Stimulated activated CD4-positive, alpha-beta T cell treated with anti-CD3 and anti-CD28 coated beads, Interleukin-2, amount 100 ng/mL, for 24 hours (primary cell): ENCODE results near the gene DUOX2.
"Not testable (repeated sequence)": the region's sequence is repeated elsewhere in the genome, so short reads cannot be mapped to it uniquely, and the experiment has no call there.

Experiments used
- DNase-seq, 2 donors: peaks; one replicate each; pipeline ENCODE4 v3.0.0-alpha.2; 2020

Gene DUOX2

DNA sequence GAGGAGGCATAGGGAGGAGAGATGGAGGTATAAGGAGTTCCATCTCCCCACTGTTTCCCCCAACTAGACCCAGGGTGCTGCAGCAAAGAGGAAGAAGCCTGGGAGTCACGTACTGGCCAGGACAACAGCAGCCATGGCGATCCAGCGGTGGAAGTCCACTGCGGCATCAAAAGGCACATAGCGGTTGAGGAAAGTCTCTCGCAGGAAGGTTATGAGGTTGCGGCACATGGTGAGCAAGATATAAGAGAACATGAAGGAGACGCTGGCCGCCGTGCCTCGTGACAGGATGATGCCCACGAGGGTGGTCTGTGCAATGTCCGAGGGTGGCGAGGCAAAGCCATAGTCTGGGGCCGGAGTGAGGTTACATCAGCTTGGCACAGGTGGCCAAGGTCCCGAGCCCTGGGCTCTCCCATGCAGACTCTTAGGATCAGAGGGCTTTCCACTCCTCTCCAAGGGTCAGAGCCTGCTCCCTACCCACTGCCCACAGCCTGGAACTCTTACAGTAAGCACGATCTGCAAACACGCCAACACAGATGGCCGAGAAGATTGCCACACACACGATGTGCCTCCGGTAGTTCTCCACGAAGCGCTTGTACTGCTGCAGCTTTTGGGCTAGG lies 14.3 kb downstream of the DUOX2 start:
- no peak for DNase-seq

DNA sequence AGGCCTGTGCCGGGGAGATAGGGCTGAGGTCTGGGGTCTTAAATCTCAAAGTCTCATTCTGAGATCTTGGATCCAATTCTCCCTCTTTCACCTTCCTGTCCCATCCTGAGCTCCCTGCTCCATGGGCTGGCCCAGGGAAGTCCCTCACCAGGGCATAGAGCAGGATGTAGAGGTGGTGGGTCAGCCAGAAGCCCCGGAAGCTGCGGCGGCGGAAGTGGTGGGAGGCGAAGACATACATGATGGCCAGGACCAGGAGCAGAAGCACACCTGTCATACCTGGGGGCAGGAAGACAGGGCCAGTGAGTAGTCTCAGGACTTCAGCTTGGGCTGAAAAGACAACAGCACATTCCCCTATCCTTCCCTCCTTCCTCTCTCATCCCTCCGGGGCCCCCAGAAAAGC lies 16.5 kb downstream of the DUOX2 start:
- no peak for DNase-seq

GRCh38 chr15:45095661-45096060 lies 18.3 kb downstream of the DUOX2 start:
- no peak for DNase-seq

DNA sequence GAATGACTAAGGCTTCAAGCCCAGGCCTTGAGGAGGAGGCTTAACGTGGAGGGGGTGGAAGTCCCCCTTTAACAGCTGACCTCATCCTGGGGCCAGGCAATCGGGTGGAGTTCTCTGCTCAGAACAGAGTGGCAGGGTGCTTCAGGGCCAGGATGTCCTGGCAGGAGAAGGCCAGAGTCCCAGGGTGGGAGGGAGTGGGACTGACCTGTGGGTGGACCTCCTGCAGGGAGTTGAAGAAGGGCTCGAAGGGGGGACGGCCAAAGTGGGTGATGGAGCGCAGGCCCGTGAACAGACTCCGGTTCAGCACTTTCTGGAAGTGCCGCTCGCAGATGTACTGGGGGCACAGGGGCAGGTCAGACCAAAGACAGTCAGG lies 19.6 kb downstream of the DUOX2 start:
- no peak for DNase-seq

DNA sequence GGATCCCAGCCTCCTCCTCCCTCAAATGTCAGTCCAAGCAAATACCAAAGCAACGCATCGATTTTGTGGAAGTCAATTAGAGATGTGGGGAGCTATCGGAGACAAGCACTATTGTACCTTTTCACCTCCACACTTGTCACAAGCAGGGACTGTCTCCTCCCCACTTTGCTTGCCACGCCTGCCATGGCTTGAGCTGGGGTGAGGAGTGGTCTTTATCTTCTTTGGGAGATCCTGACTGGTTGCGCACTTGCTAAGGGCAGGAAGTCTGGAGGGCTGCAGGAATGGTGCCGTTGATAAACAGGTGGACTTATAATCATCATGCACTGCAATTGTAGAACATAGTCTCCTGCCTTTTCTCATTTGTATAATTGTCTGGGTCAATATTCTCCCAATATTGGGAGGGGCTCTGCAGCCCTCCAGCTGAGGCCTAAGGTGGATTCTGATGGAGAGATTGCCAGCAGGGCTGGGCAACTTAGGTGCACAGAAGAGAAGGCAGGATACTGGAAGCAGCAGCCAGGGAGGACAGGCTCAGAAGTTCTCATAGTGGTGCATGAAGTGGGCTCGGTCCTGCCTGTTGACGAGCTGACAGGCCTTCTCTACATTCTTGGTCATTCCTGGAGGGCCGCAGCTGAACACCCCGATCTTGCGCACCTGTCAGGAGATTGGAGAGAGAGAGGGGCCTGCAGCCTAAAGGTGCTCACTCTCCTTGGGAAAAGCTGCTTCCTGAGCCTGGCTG lies 20.2 kb downstream of the DUOX2 start:
- no peak for DNase-seq

DNA sequence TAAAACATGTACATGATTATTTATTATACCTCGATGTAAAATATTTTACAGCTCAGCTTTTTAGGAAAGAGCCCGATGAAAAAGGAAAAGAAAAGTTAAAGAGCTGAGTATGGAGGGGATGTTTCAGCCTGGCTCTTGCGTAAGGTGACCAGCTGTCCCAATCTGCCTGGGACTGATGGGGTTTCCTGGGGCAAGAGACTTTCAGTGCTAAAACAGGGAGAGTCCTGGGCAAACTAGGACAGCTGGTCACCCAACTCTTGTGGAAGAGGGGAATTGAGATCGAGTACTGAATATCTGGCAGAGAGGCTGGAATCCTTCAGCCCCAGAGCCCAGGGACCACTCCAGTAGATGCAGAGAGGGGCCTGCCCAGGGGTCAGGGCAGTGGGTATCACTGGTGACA lies 21.0 kb downstream of the DUOX2 start:
- DNase-seq = no peak

- DNase-seq = no peak
These were observed 22.4 kb downstream of the DUOX2 start for GRCh38 chr15:45091576-45091975.

GRCh38 chr15:45091161-45091560 lies 22.8 kb downstream of the DUOX2 start:
- DNase-seq = no peak

DNA sequence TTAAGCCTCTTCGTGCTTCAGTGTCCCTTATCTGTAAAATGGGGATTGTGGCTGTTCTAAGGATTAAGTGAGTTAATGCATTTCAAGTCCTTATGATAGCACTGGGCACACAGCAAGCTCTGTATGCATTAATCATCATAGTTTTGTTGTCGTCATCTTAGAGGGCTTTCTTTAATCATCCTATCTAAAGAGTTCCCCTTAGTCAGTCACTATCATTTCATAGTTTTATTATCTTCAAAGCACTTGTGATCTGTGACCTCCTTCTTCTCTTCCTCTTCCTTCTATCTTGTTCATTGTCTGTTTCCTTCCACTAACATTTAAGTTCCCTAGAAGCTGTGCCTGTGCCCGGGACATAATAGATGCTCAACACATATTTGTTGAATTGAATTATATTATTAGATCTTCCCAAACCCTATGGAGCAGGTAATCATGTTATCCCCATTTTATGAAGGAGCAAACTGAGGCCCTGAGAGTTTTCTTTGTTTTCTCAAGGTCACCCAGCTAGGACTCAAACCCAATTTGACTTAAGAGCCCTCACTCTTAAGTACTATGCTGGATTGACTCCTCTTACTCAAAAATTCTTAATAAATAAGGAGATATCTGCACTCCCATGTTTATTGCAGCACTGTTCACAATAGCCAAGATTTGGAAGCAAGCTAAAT lies 24.1 kb downstream of the DUOX2 start:
- no peak for DNase-seq

- no peak for DNase-seq
These were observed 24.9 kb downstream of the DUOX2 start for GRCh38 chr15:45088801-45089711.

DNA sequence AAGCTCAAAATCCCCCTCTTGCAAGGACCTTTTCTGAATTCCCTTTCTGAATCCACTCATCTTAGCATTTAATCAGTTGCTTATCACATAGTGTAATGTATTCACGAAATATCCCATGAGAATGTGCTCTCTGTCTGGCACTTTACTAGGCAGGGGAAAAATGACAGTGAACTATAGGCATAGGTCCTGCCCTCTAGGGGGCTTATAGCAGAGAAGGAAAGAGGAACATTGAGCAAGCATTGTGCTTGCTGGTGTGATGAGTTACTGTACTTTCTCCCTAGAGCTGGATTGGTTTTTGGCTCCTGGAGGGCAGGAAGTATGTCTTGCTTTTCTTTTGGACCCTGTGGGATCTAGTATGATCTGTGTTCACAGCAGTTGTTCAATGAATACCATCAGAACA lies 26.5 kb downstream of the DUOX2 start:
- DNase-seq = no peak

DNA sequence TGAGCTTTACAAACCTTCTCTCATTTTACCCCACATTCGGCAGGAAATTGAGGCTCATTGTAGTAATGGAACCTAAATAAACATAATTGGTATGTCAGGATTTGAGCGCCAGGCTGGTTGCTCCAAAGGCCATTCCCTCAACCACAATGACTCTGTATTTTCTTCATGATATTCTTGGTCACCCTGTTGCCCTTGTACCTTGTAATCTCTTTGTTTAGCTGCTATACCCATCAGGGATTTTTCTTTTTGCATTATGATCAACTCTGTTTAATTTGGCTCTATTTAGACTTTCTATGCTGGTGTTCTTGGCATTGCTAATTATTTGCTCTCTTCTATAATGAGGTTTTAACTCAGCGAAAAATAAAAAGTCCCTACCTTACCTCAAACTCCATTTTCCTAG lies 29.8 kb downstream of the DUOX2 start:
- DNase-seq = no peak

DNA sequence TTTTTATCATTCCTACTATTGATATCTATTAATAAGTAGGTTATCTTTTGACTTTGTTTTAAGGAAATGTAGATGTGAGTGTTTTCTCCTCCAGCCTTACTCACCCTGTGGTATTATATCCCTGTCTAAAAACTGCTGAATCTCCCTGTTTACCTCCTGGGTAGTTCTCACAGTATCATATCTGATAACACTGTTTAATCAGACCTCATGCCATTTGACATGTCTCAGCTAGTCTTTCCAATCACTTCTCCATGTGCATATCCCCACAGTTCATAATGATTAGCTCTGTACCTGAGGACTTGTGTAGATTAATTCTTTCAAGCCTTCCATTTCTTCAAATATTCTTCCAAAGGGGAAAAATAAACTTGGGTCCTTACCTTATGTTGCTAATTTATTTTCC lies 30.7 kb downstream of the DUOX2 start:
- no peak for DNase-seq

- not testable (repeated sequence) for DNase-seq
These were observed 31.6 kb downstream of the DUOX2 start for GRCh38 chr15:45082412-45082811.

- DNase-seq = not testable (repeated sequence)
These were observed 33.4 kb downstream of the DUOX2 start for GRCh38 chr15:45080593-45080992.

DNA sequence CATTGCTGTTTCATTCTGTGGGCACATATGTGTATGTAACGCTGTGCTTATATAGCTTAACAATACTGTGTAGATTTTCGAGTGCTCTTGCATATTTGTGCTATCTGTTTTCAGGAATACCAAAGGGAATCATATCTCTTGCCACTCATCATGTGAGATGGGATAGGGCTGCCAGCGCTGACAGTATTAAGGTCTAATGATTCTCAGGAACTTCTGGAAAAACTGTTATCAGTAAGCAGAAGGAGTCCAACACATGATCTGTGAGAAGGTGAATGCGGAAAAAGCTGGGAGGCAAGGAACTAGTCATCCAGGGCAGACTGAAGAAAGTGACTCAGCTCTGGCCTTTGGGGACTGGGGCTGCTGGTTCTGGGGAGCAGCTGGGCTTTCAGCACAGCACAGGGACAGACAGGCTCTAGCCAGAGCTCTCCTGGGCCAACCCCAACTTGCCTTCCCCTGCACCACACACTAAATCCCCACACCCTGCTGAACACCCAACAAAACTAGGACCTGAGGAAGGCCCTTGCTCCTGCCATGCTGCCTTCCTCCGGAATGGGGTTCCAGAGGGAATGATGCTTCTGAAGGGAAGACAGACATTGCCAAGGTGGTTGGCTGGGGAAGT lies 34.2 kb downstream of the DUOX2 start:
- DNase-seq = not testable (repeated sequence)

DNA sequence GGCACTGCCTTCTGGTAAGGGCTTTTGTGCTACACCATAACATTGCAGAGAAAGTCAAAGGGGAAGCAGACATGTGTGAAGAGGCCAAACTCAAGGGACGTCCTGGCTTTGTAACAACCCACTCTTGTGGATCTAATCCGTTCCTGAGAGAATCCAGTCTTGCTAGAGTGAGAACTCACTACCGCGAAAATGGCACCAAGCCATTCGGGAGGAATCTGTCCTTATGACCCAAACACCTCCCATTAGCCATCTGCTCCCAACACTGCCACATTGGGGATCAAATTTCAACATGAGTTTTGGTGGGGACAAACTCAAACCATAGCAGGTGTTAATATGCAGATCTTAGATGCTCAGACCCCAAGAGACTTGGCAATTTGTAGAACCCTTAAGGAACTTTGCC lies 34.8 kb downstream of the DUOX2 start:
- DNase-seq = not testable (repeated sequence)

GRCh38 chr15:45077391-45077790 lies 36.6 kb downstream of the DUOX2 start:
- DNase-seq = not testable (repeated sequence)

GRCh38 chr15:45075440-45076320 lies 38.3 kb downstream of the DUOX2 start:
- DNase-seq = not testable (repeated sequence)

DNA sequence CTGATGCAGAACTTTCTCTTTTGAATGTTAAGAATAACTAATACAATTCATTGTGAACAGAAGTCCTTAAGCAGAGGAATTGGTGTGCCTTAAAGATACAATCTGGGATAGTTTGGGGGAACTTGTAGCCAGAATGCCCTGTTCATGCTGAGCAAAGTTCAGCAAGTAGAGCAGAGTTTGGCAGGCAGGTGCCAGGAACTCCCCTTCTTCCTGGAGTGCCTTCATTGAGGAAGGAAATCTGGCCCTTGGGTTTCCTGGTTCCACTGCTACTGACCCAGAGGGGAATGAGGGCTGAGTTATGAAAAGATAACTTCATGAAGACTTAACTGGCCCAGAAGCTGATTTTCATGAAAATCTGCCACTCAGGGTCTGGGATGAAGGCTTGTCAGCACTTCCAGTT lies 40.4 kb downstream of the DUOX2 start:
- DNase-seq = not testable (repeated sequence)

DNA sequence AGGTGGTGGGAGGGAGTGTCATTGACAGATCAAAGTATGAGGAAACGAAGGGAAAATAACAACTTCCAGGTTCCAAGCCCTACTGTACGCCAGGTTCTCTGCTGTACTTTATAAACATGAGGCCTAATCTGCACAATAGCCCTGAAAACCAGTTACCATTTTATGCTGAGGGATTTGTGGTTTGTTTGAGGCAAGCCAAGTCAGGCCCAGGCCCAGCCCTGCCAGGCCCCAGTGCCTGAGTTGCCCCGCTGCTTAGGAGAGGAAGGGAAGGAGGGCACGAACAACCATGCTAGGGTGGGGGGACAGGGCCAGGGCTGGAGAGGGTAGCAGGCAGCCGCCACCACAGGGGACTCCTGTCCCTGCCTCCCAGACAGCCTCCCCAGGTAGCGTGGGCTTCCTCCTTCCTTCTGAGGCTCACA lies 44.0 kb downstream of the DUOX2 start:
- DNase-seq = not testable (repeated sequence)

DNA sequence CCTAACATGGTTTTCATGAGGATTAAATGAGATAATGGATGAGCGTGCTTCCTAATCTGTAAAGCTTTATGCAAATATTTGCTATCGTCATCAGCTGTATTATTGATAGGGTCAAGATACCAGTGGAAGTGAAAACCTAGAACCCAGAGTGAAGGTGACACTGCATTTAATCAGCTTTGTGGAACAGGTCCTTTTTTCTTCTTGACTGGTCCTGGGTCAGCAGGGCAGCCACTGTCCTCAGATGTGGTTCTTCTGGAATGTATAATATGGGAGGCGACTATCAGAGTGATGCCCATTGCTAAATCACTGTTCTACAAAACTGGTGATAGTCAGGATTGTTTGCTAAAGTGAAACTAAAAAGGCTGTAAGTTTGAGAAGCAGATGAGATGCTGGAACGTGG lies 49.6 kb downstream of the DUOX2 start:
- DNase-seq = no peak
